ENCODE measurements around the gene FPGS.

Gene FPGS

DNA sequence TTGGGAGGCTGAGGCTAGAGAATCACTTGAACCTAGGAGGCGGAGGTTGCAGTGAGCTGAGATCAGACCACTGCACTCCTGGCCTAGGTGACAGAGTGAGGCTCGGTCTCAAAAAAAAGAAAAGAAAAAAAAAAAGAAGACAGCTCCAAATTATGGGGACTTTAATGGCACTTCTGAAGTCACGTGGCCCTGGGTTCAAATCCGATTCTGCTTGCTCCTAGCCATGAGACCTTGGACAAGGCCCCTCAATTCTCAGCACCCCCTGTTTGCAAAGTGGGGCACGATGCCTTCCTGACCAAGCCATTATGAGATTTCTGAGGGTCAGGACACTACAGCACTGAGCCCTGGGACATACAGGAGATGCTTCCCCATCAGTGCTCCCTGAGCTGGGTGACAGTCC lies 52.8 kb downstream of the FPGS start:
- Histone ChIP-seq H3K4me3 (ENCODE audit: low read length) (no peak overlapping the region), H3K27me3 (ENCODE audit: control insufficient read depth, insufficient read depth, low read length) (no peaks in the 10 kb centered on the region), H3K4me1 (ENCODE audit: control insufficient read depth, insufficient read depth, low read length) (no peaks in the 10 kb centered on the region), H3K9ac (ENCODE audit: low read length) (no peak overlapping the region), H3K27ac (ENCODE audit: low read depth, low read length) (no peak overlapping the region), H3K36me3 (ENCODE audit: control insufficient read depth, insufficient read depth, low read length) (no peaks in the 10 kb centered on the region)

DNA sequence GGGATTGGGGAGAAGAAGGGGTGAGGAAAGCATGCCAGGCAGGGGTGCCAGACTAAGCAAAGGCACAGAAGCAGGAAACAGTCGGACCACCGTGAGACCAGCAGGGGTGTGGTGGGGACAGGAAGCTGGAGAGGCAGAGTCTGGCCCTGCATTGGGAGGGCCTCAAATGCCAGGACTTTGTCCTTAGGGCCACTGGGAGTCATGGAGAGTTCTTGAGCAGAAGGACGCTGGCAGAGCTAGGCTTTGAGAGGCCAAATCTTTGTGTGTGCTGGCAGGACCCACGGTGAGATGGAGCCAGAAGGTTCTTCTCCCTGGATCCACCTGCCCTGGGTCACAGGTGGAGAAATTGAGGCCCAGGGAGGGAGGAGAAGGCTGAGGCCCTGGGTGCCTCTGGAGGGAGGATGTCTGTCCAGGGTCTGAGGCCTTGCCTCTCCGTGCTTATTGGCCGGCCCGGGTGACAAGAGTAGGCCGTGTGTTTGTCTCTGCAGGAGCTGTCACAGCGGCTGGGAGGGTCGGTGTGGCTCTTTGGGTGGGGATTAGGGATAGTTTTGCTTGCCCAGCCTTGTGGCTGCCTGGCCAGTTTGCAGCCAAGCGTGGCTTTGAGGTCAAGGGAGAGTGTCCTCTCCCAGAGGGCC lies 53.5 kb downstream of the FPGS start:
- Histone ChIP-seq H3K27ac (ENCODE audit: low read depth, low read length) (no peak overlapping the region), H3K36me3 (ENCODE audit: control insufficient read depth, insufficient read depth, low read length) (no peaks in the 10 kb centered on the region), H3K27me3 (ENCODE audit: control insufficient read depth, insufficient read depth, low read length) (no peaks in the 10 kb centered on the region), H3K9ac (ENCODE audit: low read length) (no peak overlapping the region), H3K4me3 (ENCODE audit: low read length) (no peak overlapping the region), H3K4me1 (ENCODE audit: control insufficient read depth, insufficient read depth, low read length) (no peaks in the 10 kb centered on the region)

DNA sequence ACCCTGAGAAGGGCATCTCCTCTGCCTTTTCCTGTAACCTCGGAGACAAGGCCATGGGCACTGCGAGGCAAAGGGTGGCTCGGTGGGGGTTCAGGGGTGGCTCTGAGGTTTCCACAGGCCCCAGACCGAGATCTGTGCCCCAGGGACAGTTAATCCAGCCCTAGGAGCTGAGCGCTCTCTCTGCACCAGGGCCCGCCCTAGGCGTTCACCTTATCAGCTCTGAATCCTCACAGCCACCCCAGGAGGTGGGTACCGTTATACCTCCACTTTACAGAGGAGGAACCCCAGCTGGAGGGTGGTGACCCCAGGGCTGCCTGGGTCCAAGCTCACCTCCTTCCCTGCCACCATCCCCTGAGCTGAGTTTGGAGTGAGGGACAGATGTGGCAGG lies 54.0 kb downstream of the FPGS start:
- no peak overlapping the region for H3K4me3 ChIP-seq (ENCODE audit: low read length)
- H3K9ac ChIP-seq (ENCODE audit: low read length), result no peak overlapping the region
- no peaks in the 10 kb centered on the region for H3K36me3 ChIP-seq (ENCODE audit: control insufficient read depth, insufficient read depth, low read length)
- H3K27me3 ChIP-seq (ENCODE audit: control insufficient read depth, insufficient read depth, low read length), result no peaks in the 10 kb centered on the region
- no peak overlapping the region for H3K27ac ChIP-seq (ENCODE audit: low read depth, low read length)
- H3K4me1 ChIP-seq (ENCODE audit: control insufficient read depth, insufficient read depth, low read length), result no peaks in the 10 kb centered on the region

DNA sequence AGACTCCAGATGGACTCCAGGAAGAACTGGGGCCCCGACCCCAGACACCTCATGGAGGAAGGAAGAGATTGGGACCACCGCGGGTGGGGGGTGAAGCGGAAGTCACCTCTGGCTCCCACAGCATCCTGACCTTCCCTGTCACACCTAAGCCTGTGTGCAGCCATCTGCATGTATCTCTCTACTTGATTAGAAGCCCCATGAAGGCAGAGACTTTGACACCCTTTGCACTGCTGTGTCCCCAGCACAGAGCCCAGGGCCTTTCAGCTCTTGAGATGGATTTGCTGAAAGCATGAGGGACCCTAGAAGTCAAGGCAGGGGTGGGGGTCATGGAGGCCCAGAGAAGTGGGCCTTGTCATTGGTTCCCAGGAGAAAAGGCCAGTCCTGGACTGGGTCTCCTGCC lies 54.6 kb downstream of the FPGS start:
- Histone ChIP-seq H3K27me3 (ENCODE audit: control insufficient read depth, insufficient read depth, low read length) (no peaks in the 10 kb centered on the region), H3K4me3 (ENCODE audit: low read length) (no peak overlapping the region), H3K4me1 (ENCODE audit: control insufficient read depth, insufficient read depth, low read length) (no peaks in the 10 kb centered on the region), H3K36me3 (ENCODE audit: control insufficient read depth, insufficient read depth, low read length) (no peaks in the 10 kb centered on the region), H3K27ac (ENCODE audit: low read depth, low read length) (no peak overlapping the region), H3K9ac (ENCODE audit: low read length) (no peak overlapping the region)

DNA sequence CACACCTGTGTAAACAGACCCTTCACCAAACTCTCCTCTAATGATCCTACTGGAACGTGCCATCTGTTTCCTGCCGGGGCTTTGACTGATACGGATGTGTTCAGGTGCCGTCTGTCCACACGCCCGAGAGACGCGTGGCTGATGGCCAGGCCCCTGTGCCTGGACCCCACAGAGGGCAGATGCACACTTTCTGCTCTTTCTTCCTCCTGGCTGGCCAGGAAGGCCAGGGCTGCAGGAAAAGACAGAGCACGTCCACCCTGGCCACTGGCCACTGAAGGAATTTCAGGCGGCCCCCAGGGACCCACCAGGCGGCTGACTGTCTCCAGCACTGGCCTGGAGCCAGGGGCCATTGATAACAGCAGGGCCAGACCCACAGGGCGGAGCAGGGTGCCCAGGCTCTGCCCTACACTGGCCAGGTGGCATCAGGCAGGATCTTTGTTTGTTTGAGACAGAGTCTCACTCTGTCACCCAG lies 55.4 kb downstream of the FPGS start:
- no peaks in the 10 kb centered on the region for H3K27me3 ChIP-seq (ENCODE audit: control insufficient read depth, insufficient read depth, low read length)
- H3K9ac ChIP-seq (ENCODE audit: low read length), result no peak overlapping the region
- H3K4me3 ChIP-seq (ENCODE audit: low read length), result no peak overlapping the region
- H3K27ac ChIP-seq (ENCODE audit: low read depth, low read length), result no peak overlapping the region
- H3K36me3 ChIP-seq (ENCODE audit: control insufficient read depth, insufficient read depth, low read length), result no peaks in the 10 kb centered on the region
- H3K4me1 ChIP-seq (ENCODE audit: control insufficient read depth, insufficient read depth, low read length), result no peaks in the 10 kb centered on the region

DNA sequence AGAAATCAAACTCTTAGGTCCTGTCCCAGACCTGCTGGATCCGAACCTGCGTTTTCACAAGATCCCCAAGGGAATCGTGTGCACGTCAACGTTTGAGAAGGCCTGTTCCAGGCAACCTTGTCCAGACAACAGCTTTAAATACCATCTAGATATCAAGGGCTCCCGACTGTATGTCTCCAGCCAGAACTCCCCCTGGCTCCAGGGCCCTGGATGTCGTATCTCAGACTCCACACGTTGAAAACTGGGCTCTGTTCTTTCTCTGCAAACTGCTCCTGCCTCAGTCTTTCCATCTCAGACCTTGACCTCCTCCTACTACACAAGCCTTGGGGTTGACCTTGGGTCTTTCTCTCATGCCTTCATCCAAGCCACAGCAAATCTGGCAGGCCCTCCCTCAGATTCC lies 57.6 kb downstream of the FPGS start:
- Histone ChIP-seq H3K4me3 (ENCODE audit: low read length) (no peak overlapping the region), H3K4me1 (ENCODE audit: control insufficient read depth, insufficient read depth, low read length) (no peaks in the 10 kb centered on the region)

DNA sequence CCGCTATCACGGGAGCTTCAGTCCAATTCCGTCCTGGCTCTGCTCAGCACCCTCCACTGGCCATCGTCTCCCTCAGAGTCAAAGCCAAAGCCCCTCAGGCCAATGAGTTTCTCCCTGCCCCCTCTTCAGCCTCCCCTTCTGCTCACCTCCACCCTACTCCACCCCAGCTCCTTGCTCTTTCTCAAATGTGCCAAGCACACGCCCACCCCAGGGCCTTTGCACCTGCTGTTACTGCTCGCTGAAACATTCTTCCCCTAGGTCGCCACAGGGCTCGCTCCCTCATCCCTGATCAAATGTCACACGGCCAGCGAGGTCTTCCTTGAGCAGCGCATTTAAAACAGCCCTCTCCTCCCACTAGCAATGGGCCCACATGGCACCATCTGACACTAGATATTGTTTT lies 58.1 kb downstream of the FPGS start:
- H3K4me1 ChIP-seq (ENCODE audit: control insufficient read depth, insufficient read depth, low read length), result no peaks in the 10 kb centered on the region
- no peak overlapping the region for H3K27ac ChIP-seq (ENCODE audit: low read depth, low read length)
- no peak overlapping the region for H3K9ac ChIP-seq (ENCODE audit: low read length)
- H3K4me3 ChIP-seq (ENCODE audit: low read length), result no peak overlapping the region
- peaks cover 1% of the 10 kb centered on the region for H3K36me3 ChIP-seq (ENCODE audit: control insufficient read depth, insufficient read depth, low read length)
- no peaks in the 10 kb centered on the region for H3K27me3 ChIP-seq (ENCODE audit: control insufficient read depth, insufficient read depth, low read length)

More for the DNA sequence above, 57.6 kb downstream of the FPGS start:
- Histone ChIP-seq H3K36me3 (ENCODE audit: control insufficient read depth, insufficient read depth, low read length) (no peaks in the 10 kb centered on the region), H3K27ac (ENCODE audit: low read depth, low read length) (no peak overlapping the region), H3K9ac (ENCODE audit: low read length) (no peak overlapping the region), H3K27me3 (ENCODE audit: control insufficient read depth, insufficient read depth, low read length) (no peaks in the 10 kb centered on the region)

DNA sequence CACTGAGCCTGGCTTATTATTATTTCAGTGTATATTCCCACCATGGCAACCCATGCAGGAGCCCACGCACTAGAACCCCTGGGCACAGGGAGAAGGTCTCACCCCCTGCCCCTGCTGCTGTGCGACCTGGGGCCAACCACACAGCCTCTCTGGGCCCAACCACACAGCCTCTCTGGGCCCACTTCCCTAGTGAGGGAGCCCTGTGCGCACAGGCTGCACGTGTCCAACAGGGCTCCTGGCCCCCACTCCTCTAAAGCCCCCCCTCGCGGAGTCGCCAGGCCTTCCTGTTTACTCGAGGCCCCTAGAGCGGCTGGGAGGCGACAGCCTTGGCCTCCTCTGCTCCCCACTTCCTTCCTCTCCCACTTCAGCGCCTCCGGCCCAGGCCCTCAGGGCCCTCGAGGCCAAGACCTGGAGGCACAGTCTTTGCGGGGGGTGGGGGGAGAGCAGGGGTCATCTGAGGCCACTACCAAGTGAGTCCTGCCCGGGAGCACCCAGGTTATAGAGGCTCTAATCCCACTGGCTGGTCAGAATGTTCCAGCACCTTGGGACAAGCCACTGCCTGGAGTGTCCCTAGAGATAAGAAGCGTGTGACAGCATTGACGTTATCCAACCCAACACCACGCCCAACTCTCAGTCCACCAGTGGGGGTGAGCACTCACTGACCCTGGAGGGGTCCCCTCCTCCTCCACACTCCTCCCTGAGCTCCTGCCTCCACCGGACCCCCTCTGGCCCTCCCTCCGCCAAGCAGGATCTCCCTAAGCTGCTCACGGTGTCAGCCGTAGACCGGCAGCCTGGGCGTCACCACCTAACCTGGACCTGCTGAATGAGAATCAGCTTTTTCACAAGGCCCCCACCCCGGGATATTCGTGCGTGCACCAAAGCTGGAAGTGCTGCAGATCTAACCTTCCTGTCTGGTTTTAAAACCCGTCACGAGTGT lies 59.7 kb downstream of the FPGS start:
- Histone ChIP-seq H3K4me3 (ENCODE audit: low read length) (no peak overlapping the region), H3K9ac (ENCODE audit: low read length) (no peak overlapping the region), H3K36me3 (ENCODE audit: control insufficient read depth, insufficient read depth, low read length) (peaks cover 3% of the 10 kb centered on the region), H3K27ac (ENCODE audit: low read depth, low read length) (peak overlapping the region; percentile 18), H3K27me3 (ENCODE audit: control insufficient read depth, insufficient read depth, low read length) (no peaks in the 10 kb centered on the region), H3K4me1 (ENCODE audit: control insufficient read depth, insufficient read depth, low read length) (no peaks in the 10 kb centered on the region)

DNA sequence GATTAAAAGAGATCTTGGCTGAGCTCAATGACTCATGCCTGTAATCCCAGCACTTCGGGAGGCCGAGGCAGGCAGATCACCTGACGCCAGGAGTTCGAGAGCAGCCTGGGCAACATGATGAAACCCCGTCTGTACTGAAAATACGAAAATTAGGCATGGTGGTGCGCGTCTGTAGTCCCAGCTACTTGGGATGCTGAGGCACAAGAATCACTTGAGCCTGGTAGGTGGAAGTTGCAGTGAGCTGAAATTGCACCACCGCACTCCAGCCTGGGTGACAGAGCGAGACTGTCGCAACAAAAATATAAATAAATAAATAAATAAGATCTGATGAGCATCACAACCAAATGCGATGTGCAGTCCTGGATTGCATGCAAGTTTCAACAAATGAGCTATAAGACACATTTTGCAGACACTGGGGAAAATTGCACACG lies 60.5 kb downstream of the FPGS start:
- no peak overlapping the region for H3K9ac ChIP-seq (ENCODE audit: low read length)
- H3K36me3 ChIP-seq (ENCODE audit: control insufficient read depth, insufficient read depth, low read length), result peaks cover 7% of the 10 kb centered on the region
- H3K27ac ChIP-seq (ENCODE audit: low read depth, low read length), result no peak overlapping the region
- no peaks in the 10 kb centered on the region for H3K4me1 ChIP-seq (ENCODE audit: control insufficient read depth, insufficient read depth, low read length)
- H3K27me3 ChIP-seq (ENCODE audit: control insufficient read depth, insufficient read depth, low read length), result no peaks in the 10 kb centered on the region
- no peak overlapping the region for H3K4me3 ChIP-seq (ENCODE audit: low read length)
